ENCODE results near the gene METTL24.

DNA sequence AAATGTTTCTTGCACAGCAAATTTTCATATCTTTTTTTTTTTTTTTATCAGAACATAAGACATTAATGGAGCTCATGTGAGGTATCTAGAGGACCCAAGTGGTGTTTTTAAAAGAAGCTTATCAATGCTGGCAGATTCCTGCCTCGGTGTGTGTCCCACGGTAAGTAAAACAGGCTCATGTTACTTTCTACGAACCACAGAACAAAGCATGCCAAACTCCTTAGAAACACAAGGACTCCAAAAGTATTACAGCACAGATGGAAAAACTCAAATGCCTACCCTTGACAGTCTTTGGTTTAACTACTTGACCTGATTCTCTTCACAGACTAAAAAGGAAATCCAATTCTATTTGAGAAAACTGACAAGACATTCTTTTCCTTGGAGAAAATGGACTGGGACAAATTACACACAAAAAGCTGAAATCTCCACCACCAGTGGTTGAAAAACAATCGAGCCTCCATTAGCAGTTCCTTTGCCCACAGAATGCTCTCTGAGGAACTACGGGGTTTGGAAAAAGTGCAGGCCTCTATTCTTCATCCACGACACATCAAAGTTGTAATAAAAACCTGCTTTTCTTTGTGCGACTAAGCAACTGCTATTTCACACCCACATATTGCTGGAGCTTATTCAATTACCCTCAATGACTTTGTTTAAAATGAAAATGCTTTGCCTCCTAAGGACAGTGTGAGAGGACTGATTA is 5.4 kb downstream of the METTL24 start:
- TF ChIP-seq, protein P1, sequence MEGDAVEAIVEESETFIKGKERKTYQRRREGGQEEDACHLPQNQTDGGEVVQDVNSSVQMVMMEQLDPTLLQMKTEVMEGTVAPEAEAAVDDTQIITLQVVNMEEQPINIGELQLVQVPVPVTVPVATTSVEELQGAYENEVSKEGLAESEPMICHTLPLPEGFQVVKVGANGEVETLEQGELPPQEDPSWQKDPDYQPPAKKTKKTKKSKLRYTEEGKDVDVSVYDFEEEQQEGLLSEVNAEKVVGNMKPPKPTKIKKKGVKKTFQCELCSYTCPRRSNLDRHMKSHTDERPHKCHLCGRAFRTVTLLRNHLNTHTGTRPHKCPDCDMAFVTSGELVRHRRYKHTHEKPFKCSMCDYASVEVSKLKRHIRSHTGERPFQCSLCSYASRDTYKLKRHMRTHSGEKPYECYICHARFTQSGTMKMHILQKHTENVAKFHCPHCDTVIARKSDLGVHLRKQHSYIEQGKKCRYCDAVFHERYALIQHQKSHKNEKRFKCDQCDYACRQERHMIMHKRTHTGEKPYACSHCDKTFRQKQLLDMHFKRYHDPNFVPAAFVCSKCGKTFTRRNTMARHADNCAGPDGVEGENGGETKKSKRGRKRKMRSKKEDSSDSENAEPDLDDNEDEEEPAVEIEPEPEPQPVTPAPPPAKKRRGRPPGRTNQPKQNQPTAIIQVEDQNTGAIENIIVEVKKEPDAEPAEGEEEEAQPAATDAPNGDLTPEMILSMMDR (IDR thresholded peaks at IDR 0.05): no peak
- no peak for TF ChIP-seq ZFX (IDR thresholded peaks at IDR 0.05; ENCODE audit: borderline replicate concordance)
